Fibroblast of villous mesenchyme (primary cell): ENCODE measurements around the gene RAMP3. TPM values are rescaled to one million over a fixed set of nuclear protein-coding genes. Genes with fewer than 3 reads are reported as not detected.

Experiments
- DNase-seq: peaks from one replicate; pipeline ENCODE4 v3.0.0-alpha.2; 2010; ENCODE audit warnings: low read depth
- H3K4me3 ChIP-seq: 2 replicates; pipeline ENCODE4 v1.5.1; 2011; ENCODE audit warnings: low read depth, mild to moderate bottlenecking, low read length
- total RNA-seq: library from RNA; depleted of rRNA; stranded (reverse); fragments of >200 nt; gene quantifications from 2 replicates; pipeline ENCODE4 v1.2.3, GENCODE V29; 2012
- TF ChIP-seq, protein P1 (sequence below): IDR thresholded peaks from 2 replicates; pipeline ENCODE4 v1.5.1; 2012; ENCODE audit warnings: low read depth, mild to moderate bottlenecking, low read length; ENCODE audit not compliant: insufficient read depth

The RAMP3 gene
- total RNA-seq, 1 donor = not detected

- TF ChIP-seq, protein P1, sequence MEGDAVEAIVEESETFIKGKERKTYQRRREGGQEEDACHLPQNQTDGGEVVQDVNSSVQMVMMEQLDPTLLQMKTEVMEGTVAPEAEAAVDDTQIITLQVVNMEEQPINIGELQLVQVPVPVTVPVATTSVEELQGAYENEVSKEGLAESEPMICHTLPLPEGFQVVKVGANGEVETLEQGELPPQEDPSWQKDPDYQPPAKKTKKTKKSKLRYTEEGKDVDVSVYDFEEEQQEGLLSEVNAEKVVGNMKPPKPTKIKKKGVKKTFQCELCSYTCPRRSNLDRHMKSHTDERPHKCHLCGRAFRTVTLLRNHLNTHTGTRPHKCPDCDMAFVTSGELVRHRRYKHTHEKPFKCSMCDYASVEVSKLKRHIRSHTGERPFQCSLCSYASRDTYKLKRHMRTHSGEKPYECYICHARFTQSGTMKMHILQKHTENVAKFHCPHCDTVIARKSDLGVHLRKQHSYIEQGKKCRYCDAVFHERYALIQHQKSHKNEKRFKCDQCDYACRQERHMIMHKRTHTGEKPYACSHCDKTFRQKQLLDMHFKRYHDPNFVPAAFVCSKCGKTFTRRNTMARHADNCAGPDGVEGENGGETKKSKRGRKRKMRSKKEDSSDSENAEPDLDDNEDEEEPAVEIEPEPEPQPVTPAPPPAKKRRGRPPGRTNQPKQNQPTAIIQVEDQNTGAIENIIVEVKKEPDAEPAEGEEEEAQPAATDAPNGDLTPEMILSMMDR = no peak
- no peak for DNase-seq
- H3K4me3 ChIP-seq = no peak overlapping the region
These were observed 16.7 kb downstream of the RAMP3 start for GRCh38 chr7:45174328-45174610.

GRCh38 chr7:45174966-45175765 lies 17.6 kb downstream of the RAMP3 start:
- no peak overlapping the region for H3K4me3 ChIP-seq
- no peak for DNase-seq
- TF ChIP-seq, protein P1 = no peak

DNA sequence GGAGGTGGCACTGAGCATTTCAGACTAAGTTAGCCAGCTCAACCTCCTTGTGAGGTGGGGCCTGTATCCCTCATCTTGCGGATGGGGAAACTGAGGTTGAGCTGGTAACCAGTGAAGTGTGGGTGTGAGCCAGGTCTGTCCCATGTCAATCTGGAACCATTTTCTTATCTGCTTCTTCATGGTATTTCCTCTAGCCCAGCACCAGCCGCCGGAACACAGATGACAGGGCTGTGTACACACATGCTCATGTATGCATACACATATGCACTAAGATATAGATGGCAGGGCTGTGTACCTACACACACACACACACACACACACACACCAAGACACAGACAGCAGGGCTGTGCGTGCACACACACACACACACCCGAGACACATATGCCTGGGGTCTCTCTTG lies 18.5 kb downstream of the RAMP3 start:
- TF ChIP-seq, protein P1 = no peak
- H3K4me3 ChIP-seq = no peak overlapping the region
- no peak for DNase-seq

- no peak overlapping the region for H3K4me3 ChIP-seq
- TF ChIP-seq, protein P1 = no peak
- DNase-seq = no peak
These were observed 19.5 kb downstream of the RAMP3 start for GRCh38 chr7:45176886-45177731.

DNA sequence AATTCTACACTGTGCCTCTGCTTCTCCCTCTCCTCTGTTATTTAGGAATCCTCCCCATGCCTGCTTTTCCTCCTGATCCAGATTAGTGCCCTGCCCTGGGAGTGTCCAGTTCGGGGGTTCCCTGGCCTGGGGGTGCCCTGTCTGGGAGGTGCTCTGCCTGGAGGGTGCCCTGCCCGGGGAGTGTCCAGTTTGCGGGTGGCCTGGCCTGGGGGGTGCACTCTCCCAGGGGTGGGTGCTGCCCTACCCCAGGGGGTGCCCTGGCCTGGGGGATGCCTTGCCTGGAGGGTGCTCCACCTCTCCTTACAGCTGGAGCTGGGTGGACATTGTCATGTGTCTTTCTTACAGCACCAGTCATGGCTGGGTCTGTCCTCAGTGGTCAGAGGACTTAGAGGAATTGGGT lies 20.2 kb downstream of the RAMP3 start:
- TF ChIP-seq, protein P1 = no peak
- DNase-seq = no peak
- no peak overlapping the region for H3K4me3 ChIP-seq

- H3K4me3 ChIP-seq = no peak overlapping the region
- no peak for DNase-seq
- TF ChIP-seq, protein P1 = no peak
These were observed 20.9 kb downstream of the RAMP3 start for GRCh38 chr7:45178241-45179225.
